ENCODE measurements around the gene NCOA4.
"Not testable (repeated sequence)": the region's sequence is repeated elsewhere in the genome, so short reads cannot be mapped to it uniquely, and the experiment has no call there.

The NCOA4 gene

GRCh38 chr10:45983538-45984186 lies 46.8 kb downstream of the NCOA4 start:
- H3K4me3 ChIP-seq (ENCODE audit: low read length): not testable (repeated sequence)
- peak; percentile 36 for TF ChIP-seq CTCF (IDR thresholded peaks at IDR 0.05; ENCODE audit: insufficient read depth, low read depth, low read length, missing control alignments)
- DNase-seq (ENCODE audit: low read depth): peak; percentile 57

- DNase-seq (ENCODE audit: low read depth); H3K4me3 ChIP-seq (ENCODE audit: low read length): not testable (repeated sequence)
Observed at GRCh38 chr10:45981367-45981766, 49.1 kb downstream of the NCOA4 start.

GRCh38 chr10:45978554-45978953 lies 51.9 kb downstream of the NCOA4 start:
- not testable (repeated sequence) for H3K4me3 ChIP-seq (ENCODE audit: low read length); DNase-seq (ENCODE audit: low read depth)

GRCh38 chr10:45974041-45974440 lies 56.4 kb downstream of the NCOA4 start:
- not testable (repeated sequence) for H3K4me3 ChIP-seq (ENCODE audit: low read length); DNase-seq (ENCODE audit: low read depth)

- DNase-seq (ENCODE audit: low read depth): peak; percentile 2
- peak overlapping the region; percentile 66 for H3K4me3 ChIP-seq (ENCODE audit: low read length)
Observed at GRCh38 chr10:45972813-45973169, 57.6 kb downstream of the NCOA4 start.

- peak within 1 kb of the TSS; percentile 66 for H3K4me3 ChIP-seq (ENCODE audit: low read length)
- DNase-seq (ENCODE audit: low read depth): peak; percentile 90
Observed at GRCh38 chr10:45972106-45972812, 58.2 kb downstream of the NCOA4 start, which contains the start of gene TIMM23. TIMM23 (plus strand) TSS chr10:45972489; CDS start chr10:45972625, 136 bp downstream.

- DNase-seq (ENCODE audit: low read depth): peak; percentile 4
- peak overlapping the region; percentile 66 for H3K4me3 ChIP-seq (ENCODE audit: low read length)
Observed at GRCh38 chr10:45971742-45972105, 58.7 kb downstream of the NCOA4 start.

GRCh38 chr10:45971019-45971418 lies 59.4 kb downstream of the NCOA4 start:
- H3K4me3 ChIP-seq (ENCODE audit: low read length): peak overlapping the region; percentile 66
- DNase-seq (ENCODE audit: low read depth): not testable (repeated sequence)

- not testable (repeated sequence) for DNase-seq (ENCODE audit: low read depth); H3K4me3 ChIP-seq (ENCODE audit: low read length)
Observed at GRCh38 chr10:45962686-45963452, 67.6 kb downstream of the NCOA4 start.

- H3K4me3 ChIP-seq (ENCODE audit: low read length); DNase-seq (ENCODE audit: low read depth): not testable (repeated sequence)
Observed at GRCh38 chr10:45957928-45958327, 72.5 kb downstream of the NCOA4 start.

GRCh38 chr10:45956634-45957033 lies 73.8 kb downstream of the NCOA4 start:
- not testable (repeated sequence) for H3K4me3 ChIP-seq (ENCODE audit: low read length); DNase-seq (ENCODE audit: low read depth)
